ENCODE results near the gene IMMP2L. TPM values are rescaled to one million over a fixed set of nuclear protein-coding genes. Genes with fewer than 3 reads are reported as not detected.

Gene IMMP2L
- total and polyA plus RNA-seq, 2 of the 13 experiments (the other 11 are each of a cell fraction or from before 2014, with no cell fraction given) = 7.8 to 16.9 TPM

DNA sequence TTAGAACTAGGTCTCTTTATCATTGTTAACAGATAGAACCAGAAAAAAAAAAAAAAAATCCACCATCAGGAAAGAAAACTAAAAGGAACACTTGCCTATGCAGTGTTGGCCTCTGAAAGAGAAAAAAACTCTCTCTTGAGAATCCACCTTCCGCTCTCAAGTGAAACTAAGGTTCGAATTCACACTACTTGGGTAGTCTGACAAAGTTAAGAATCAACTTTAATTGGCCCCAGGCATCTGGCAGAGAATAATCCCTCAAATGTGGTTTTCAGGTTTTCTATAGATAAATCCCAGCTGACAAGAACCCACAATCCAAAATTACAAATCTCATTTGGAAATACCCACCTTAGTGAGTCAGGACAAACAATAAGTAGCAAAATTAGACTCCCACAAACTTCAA lies 671.1 kb downstream of the IMMP2L start (continued):
- no peak for TF ChIP-seq KLF11 (CRISPR knock-in tag; IDR thresholded peaks at IDR 0.05)

DNA sequence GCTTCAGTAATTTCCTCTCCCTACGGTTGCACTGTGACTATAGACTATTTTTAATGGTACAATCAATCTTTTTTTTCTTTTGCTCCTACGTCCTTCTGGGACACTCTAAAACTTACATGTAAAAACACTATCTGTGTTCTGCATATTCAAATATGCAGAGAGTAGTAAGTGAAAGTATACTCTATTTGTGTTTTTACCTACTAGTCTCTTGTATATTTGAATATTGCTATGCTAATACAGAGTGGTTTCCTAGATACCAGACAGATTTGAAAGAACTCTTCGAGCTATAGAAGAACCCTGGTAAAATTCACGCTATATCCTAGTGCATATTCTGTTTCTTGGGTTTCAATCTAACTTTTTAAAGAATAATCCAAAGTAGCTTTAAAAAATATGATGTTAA lies 672.2 kb downstream of the IMMP2L start:
- 46% methylated on average over 4 of the region's 4 CpGs for WGBS (ENCODE audit: low lambda C conversion rate)
- H3K27me3 ChIP-seq (ENCODE audit: control insufficient read depth in 1 of 2, insufficient read depth in 2 of 2, low read length in 2 of 2) = no peaks in the 10 kb centered on the region
- ChIA-PET POLR2A (no interaction called here), CTCF (ENCODE audit: low intra/inter-chr PET ratio, low total read pairs) (no interaction called here)
- H3K9me3 ChIP-seq (ENCODE audit: low read length) = no peaks in the 10 kb centered on the region
- no peaks in the 10 kb centered on the region for H3K36me3 ChIP-seq (replicated peaks in 1 of 2; ENCODE audit: control insufficient read depth in 1 of 2, insufficient read depth in 2 of 2, low read length in 2 of 2)
- no peaks in the 10 kb centered on the region for H3K79me2 ChIP-seq (ENCODE audit: insufficient read depth, low read length)
- in situ Hi-C loops (cut with HindIII; ENCODE audit: extremely low pct_ligation_motif_present, low pct_unique_long_range_greater_than_20kb) = no loop called here
- no peak for FAIRE-seq
- no peaks in the 10 kb centered on the region for H4K20me1 ChIP-seq (ENCODE audit: insufficient read depth, low read length)
- DNase-seq (ENCODE audit: low spot score) = no peak
- no peak overlapping the region for H3K27ac ChIP-seq (ENCODE audit: extremely low read length, insufficient read depth, low read length)
- H3K9ac ChIP-seq (ENCODE audit: insufficient read depth, low read depth, low read length) = no peak overlapping the region
- no peak for ATAC-seq
- H3K4me1 ChIP-seq (ENCODE audit: insufficient read depth, low read length) = no peaks in the 10 kb centered on the region
- H3K4me2 ChIP-seq (ENCODE audit: low read depth, low read length) = no peak overlapping the region
- intact Hi-C loops (cut with micrococcal nuclease; ENCODE audit: unreplicated experiment) = no loop called here
- no TSS peak for BruUV-seq (replicated peaks)
- no peak overlapping the region for H3K4me3 ChIP-seq (replicated peaks in 1 of 3; ENCODE audit: insufficient read depth in 1 of 3, low read depth in 2 of 3, low read length in 3 of 3)
- H2AFZ ChIP-seq (ENCODE audit: low read length) = no peak overlapping the region
- no peak for TF ChIP-seq ZNF382 (CRISPR knock-in tag; IDR thresholded peaks at IDR 0.05; ENCODE audit: borderline replicate concordance)
- TF ChIP-seq PAWR (CRISPR knock-in tag; IDR thresholded peaks at IDR 0.05; ENCODE audit: borderline replicate concordance) = no peak
- TF ChIP-seq, protein P1, sequence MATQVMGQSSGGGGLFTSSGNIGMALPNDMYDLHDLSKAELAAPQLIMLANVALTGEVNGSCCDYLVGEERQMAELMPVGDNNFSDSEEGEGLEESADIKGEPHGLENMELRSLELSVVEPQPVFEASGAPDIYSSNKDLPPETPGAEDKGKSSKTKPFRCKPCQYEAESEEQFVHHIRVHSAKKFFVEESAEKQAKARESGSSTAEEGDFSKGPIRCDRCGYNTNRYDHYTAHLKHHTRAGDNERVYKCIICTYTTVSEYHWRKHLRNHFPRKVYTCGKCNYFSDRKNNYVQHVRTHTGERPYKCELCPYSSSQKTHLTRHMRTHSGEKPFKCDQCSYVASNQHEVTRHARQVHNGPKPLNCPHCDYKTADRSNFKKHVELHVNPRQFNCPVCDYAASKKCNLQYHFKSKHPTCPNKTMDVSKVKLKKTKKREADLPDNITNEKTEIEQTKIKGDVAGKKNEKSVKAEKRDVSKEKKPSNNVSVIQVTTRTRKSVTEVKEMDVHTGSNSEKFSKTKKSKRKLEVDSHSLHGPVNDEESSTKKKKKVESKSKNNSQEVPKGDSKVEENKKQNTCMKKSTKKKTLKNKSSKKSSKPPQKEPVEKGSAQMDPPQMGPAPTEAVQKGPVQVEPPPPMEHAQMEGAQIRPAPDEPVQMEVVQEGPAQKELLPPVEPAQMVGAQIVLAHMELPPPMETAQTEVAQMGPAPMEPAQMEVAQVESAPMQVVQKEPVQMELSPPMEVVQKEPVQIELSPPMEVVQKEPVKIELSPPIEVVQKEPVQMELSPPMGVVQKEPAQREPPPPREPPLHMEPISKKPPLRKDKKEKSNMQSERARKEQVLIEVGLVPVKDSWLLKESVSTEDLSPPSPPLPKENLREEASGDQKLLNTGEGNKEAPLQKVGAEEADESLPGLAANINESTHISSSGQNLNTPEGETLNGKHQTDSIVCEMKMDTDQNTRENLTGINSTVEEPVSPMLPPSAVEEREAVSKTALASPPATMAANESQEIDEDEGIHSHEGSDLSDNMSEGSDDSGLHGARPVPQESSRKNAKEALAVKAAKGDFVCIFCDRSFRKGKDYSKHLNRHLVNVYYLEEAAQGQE (IDR thresholded peaks at IDR 0.05; ENCODE audit: borderline replicate concordance in 1 of 2, low read depth in 1 of 2, low read length in 2 of 2) = no peak
- TF ChIP-seq ARNT2 (CRISPR knock-in tag; IDR thresholded peaks at IDR 0.05; ENCODE audit: low read depth) = no peak
- TF ChIP-seq XRCC5 (optimal IDR thresholded peaks at IDR 0.05; ENCODE audit: low read length) = no peak
- no peak for TF ChIP-seq PCBP1 (IDR thresholded peaks at IDR 0.05; ENCODE audit: borderline replicate concordance, low read depth, low read length)
- TF ChIP-seq, protein P2, sequence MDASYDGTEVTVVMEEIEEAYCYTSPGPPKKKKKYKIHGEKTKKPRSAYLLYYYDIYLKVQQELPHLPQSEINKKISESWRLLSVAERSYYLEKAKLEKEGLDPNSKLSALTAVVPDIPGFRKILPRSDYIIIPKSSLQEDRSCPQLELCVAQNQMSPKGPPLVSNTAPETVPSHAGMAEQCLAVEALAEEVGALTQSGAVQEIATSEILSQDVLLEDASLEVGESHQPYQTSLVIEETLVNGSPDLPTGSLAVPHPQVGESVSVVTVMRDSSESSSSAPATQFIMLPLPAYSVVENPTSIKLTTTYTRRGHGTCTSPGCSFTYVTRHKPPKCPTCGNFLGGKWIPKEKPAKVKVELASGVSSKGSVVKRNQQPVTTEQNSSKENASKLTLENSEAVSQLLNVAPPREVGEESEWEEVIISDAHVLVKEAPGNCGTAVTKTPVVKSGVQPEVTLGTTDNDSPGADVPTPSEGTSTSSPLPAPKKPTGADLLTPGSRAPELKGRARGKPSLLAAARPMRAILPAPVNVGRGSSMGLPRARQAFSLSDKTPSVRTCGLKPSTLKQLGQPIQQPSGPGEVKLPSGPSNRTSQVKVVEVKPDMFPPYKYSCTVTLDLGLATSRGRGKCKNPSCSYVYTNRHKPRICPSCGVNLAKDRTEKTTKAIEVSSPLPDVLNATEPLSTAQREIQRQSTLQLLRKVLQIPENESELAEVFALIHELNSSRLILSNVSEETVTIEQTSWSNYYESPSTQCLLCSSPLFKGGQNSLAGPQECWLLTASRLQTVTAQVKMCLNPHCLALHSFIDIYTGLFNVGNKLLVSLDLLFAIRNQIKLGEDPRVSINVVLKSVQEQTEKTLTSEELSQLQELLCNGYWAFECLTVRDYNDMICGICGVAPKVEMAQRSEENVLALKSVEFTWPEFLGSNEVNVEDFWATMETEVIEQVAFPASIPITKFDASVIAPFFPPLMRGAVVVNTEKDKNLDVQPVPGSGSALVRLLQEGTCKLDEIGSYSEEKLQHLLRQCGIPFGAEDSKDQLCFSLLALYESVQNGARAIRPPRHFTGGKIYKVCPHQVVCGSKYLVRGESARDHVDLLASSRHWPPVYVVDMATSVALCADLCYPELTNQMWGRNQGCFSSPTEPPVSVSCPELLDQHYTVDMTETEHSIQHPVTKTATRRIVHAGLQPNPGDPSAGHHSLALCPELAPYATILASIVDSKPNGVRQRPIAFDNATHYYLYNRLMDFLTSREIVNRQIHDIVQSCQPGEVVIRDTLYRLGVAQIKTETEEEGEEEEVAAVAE (CRISPR knock-in tag; IDR thresholded peaks at IDR 0.05; ENCODE audit: borderline replicate concordance) = no peak
- no peak for TF ChIP-seq GZF1 (CRISPR knock-in tag; IDR thresholded peaks at IDR 0.05)
- no peak for TF ChIP-seq MTF2 (CRISPR knock-in tag; IDR thresholded peaks at IDR 0.05; ENCODE audit: borderline replicate concordance)
- TF ChIP-seq, protein P3, sequence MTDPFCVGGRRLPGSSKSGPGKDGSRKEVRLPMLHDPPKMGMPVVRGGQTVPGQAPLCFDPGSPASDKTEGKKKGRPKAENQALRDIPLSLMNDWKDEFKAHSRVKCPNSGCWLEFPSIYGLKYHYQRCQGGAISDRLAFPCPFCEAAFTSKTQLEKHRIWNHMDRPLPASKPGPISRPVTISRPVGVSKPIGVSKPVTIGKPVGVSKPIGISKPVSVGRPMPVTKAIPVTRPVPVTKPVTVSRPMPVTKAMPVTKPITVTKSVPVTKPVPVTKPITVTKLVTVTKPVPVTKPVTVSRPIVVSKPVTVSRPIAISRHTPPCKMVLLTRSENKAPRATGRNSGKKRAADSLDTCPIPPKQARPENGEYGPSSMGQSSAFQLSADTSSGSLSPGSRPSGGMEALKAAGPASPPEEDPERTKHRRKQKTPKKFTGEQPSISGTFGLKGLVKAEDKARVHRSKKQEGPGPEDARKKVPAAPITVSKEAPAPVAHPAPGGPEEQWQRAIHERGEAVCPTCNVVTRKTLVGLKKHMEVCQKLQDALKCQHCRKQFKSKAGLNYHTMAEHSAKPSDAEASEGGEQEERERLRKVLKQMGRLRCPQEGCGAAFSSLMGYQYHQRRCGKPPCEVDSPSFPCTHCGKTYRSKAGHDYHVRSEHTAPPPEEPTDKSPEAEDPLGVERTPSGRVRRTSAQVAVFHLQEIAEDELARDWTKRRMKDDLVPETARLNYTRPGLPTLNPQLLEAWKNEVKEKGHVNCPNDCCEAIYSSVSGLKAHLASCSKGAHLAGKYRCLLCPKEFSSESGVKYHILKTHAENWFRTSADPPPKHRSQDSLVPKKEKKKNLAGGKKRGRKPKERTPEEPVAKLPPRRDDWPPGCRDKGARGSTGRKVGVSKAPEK (CRISPR knock-in tag; IDR thresholded peaks at IDR 0.05; ENCODE audit: borderline replicate concordance) = no peak
- no peak for TF ChIP-seq TCF12 (IDR thresholded peaks at IDR 0.05)
- no peak for TF ChIP-seq TCF12 (CRISPR knock-in tag; IDR thresholded peaks at IDR 0.05)

Data from HepG2 (cell line).